IPS-NIHi7 (cell line): ENCODE measurements around the gene DAAM2.

Experiments used
- DNase-seq: peaks from one replicate; pipeline ENCODE4 v3.0.0; 2012; ENCODE audit warnings: mixed read lengths; ENCODE audit errors: extremely low spot score

Gene DAAM2

GRCh38 chr6:39953076-39953618 is 161.0 kb downstream of the DAAM2 start:
- DNase-seq = no peak
